ENCODE data around the gene DMRTA1. TPM values are rescaled to one million over a fixed set of nuclear protein-coding genes. Genes with fewer than 3 reads are reported as not detected.

DMRTA1 gene
- total RNA-seq, 1 experiment from 2014 or later = not detected

DNA sequence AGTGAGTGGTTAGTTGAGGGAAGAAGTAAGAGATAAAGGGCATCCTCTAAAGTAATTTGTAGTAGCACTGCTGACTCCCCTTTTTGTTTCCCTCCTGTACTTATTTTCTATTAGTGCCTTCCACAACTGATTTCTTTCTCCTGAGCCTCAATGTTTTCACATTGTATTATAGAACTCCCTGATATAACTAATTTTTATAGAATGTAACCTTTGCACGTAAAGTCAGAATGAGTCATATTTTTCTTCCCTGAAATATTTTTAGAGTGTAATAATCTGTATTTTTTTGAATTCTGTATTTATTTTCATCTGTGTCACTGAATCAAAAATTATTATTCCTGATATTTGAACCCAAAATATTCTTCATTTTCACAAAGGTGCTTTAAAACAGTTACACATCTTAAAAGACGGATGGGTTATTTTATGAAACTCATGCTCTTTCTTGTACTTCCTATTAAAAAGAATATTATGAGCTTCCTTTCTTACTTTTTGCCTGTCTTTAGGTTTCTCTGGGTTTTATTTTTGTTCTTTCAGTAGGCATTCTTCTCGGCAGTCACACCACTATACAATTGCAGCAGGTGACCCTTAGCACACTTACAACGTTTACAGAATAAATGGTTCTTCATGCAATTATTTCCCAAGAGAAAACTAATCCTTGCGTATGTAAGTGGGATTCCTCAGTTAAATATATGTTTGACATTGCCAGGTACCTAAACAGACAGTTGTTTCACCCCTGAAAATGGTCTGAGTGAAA lies 30.5 kb upstream of the DMRTA1 start:
- ChIA-PET POLR2A (no interaction called here), CTCF (no interaction called here), RAD21 (ENCODE audit: low non-redundant PET in 1 of 2, low total read pairs in 2 of 2, uncharacterized antibody in 2 of 2, unreplicated experiment in 2 of 2) (no interaction called here)
- BruUV-seq (replicated peaks) = no TSS peak
- Histone ChIP-seq H3K79me2 (ENCODE audit: insufficient read depth, low read length) (no peaks in the 10 kb centered on the region), H3K27me3 (ENCODE audit: insufficient read depth, low read length) (peaks cover 3% of the 10 kb centered on the region; the same call in 1 of the 2 replicates), H3K9me2 (ENCODE audit: insufficient read depth) (no peaks in the 10 kb centered on the region), H2AFZ (ENCODE audit: low read depth, low read length, poor library complexity, severe bottlenecking) (no peak overlapping the region), H3K27ac (ENCODE audit: low read depth, low read length) (no peak overlapping the region), H4K20me1 (ENCODE audit: insufficient read depth) (no peaks in the 10 kb centered on the region; the same call in 1 of the 2 replicates), H3K4me1 (ENCODE audit: control insufficient read depth in 1 of 2, insufficient read depth in 2 of 2, low read length in 2 of 2) (no peaks in the 10 kb centered on the region), H3K9ac (ENCODE audit: low read length) (no peak overlapping the region), H3K36me3 (ENCODE audit: control insufficient read depth in 1 of 2, insufficient read depth in 2 of 2, low read length in 2 of 2) (no peaks in the 10 kb centered on the region), H3K4me3 (replicated peaks in 1 of 2; ENCODE audit: low read depth in 1 of 2, low read length in 2 of 2) (no peak overlapping the region), H3K4me2 (ENCODE audit: low read length) (no peak overlapping the region), H3K9me3 (ENCODE audit: control insufficient read depth in 1 of 2, insufficient read depth in 1 of 2, low read depth in 1 of 2, low read length in 2 of 2) (no peaks in the 10 kb centered on the region)
- DNase-seq (ENCODE audit: low read depth, low spot score) (no peak), ATAC-seq (no peak)
- TF ChIP-seq EZH2phosphoT487 (IDR thresholded peaks at IDR 0.05; ENCODE audit: borderline replicate concordance) = no peak
- TF ChIP-seq, protein P1, sequence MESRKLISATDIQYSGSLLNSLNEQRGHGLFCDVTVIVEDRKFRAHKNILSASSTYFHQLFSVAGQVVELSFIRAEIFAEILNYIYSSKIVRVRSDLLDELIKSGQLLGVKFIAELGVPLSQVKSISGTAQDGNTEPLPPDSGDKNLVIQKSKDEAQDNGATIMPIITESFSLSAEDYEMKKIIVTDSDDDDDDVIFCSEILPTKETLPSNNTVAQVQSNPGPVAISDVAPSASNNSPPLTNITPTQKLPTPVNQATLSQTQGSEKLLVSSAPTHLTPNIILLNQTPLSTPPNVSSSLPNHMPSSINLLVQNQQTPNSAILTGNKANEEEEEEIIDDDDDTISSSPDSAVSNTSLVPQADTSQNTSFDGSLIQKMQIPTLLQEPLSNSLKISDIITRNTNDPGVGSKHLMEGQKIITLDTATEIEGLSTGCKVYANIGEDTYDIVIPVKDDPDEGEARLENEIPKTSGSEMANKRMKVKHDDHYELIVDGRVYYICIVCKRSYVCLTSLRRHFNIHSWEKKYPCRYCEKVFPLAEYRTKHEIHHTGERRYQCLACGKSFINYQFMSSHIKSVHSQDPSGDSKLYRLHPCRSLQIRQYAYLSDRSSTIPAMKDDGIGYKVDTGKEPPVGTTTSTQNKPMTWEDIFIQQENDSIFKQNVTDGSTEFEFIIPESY (IDR thresholded peaks at IDR 0.05; ENCODE audit: extremely low read depth, insufficient replicate concordance, low read length) = no peak
- TF ChIP-seq CBX3 (IDR thresholded peaks at IDR 0.05; ENCODE audit: low read depth) = no peak
- TF ChIP-seq SP1 (IDR thresholded peaks at IDR 0.05; ENCODE audit: low read depth) = no peak
- TF ChIP-seq SRF (IDR thresholded peaks at IDR 0.05; ENCODE audit: low read depth) = no peak
- TF ChIP-seq EGR1 (IDR thresholded peaks at IDR 0.05; ENCODE audit: low read depth) = no peak
- no peak for TF ChIP-seq RAD21 (IDR thresholded peaks at IDR 0.05; ENCODE audit: low read depth)
- no peak for TF ChIP-seq CEBPB (IDR thresholded peaks at IDR 0.05; ENCODE audit: low read depth)
- TF ChIP-seq, protein P2, sequence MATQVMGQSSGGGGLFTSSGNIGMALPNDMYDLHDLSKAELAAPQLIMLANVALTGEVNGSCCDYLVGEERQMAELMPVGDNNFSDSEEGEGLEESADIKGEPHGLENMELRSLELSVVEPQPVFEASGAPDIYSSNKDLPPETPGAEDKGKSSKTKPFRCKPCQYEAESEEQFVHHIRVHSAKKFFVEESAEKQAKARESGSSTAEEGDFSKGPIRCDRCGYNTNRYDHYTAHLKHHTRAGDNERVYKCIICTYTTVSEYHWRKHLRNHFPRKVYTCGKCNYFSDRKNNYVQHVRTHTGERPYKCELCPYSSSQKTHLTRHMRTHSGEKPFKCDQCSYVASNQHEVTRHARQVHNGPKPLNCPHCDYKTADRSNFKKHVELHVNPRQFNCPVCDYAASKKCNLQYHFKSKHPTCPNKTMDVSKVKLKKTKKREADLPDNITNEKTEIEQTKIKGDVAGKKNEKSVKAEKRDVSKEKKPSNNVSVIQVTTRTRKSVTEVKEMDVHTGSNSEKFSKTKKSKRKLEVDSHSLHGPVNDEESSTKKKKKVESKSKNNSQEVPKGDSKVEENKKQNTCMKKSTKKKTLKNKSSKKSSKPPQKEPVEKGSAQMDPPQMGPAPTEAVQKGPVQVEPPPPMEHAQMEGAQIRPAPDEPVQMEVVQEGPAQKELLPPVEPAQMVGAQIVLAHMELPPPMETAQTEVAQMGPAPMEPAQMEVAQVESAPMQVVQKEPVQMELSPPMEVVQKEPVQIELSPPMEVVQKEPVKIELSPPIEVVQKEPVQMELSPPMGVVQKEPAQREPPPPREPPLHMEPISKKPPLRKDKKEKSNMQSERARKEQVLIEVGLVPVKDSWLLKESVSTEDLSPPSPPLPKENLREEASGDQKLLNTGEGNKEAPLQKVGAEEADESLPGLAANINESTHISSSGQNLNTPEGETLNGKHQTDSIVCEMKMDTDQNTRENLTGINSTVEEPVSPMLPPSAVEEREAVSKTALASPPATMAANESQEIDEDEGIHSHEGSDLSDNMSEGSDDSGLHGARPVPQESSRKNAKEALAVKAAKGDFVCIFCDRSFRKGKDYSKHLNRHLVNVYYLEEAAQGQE (IDR thresholded peaks at IDR 0.05; ENCODE audit: low read depth) = no peak
- no peak for TF ChIP-seq ZNF274 (IDR thresholded peaks at IDR 0.05; ENCODE audit: low read depth, low read length)
- TF ChIP-seq, protein P3, sequence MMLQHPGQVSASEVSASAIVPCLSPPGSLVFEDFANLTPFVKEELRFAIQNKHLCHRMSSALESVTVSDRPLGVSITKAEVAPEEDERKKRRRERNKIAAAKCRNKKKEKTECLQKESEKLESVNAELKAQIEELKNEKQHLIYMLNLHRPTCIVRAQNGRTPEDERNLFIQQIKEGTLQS (IDR thresholded peaks at IDR 0.05) = no peak
- no peak for TF ChIP-seq POLR2AphosphoS5 (IDR thresholded peaks at IDR 0.05; ENCODE audit: low read depth, low read length)
- TF ChIP-seq TCF7L2 (IDR thresholded peaks at IDR 0.05; ENCODE audit: borderline replicate concordance, extremely low read depth, insufficient read depth, insufficient read length) = no peak
- intact Hi-C loops (cut with micrococcal nuclease) = no loop called here

Measured in HCT116 (cell line).